Measurements from ENCODE around the gene PER1.
"Not testable (repeated sequence)": the region's sequence is repeated elsewhere in the genome, so short reads cannot be mapped to it uniquely, and the experiment has no call there.

Gene PER1

GRCh38 chr17:8152112-8152775, at the start of gene PER1:
TSS of gene PER1 (minus strand) at chr17:8152404. CDS start at chr17:8150706, 1,698 bp downstream.
- FAIRE-seq = no peak

GRCh38 chr17:8192070-8192815, 40.0 kb upstream of the PER1 start:
- FAIRE-seq = peak; percentile 85

GRCh38 chr17:8190506-8190905, 38.3 kb upstream of the PER1 start:
- no peak for FAIRE-seq

GRCh38 chr17:8189711-8190477, 37.7 kb upstream of the PER1 start, which contains the start of gene BORCS6:
TSS of gene BORCS6 (minus strand) at chr17:8190180. CDS start at chr17:8190140, 40 bp downstream.
- FAIRE-seq = peak; percentile 91

- FAIRE-seq = no peak
Measured at GRCh38 chr17:8189041-8189710, 37.0 kb upstream of the PER1 start.

GRCh38 chr17:8188263-8188839, 36.1 kb upstream of the PER1 start:
- FAIRE-seq = no peak

- FAIRE-seq = peak; percentile 95
Measured at GRCh38 chr17:8187517-8188262, 35.5 kb upstream of the PER1 start.

- peak; percentile 82 for FAIRE-seq
Measured at GRCh38 chr17:8186787-8187516, 34.7 kb upstream of the PER1 start.

- no peak for FAIRE-seq
Measured at GRCh38 chr17:8186446-8186786, 34.2 kb upstream of the PER1 start.

- FAIRE-seq = no peak
Measured at GRCh38 chr17:8185582-8186445, 33.6 kb upstream of the PER1 start.

GRCh38 chr17:8176998-8177731, 25.0 kb upstream of the PER1 start:
- no peak for FAIRE-seq

- FAIRE-seq = no peak
Measured at GRCh38 chr17:8176197-8176940, 24.2 kb upstream of the PER1 start, which contains the start of gene TMEM107. TSS of gene TMEM107 (minus strand) at chr17:8176380. CDS start at chr17:8176286, 94 bp downstream.

GRCh38 chr17:8175795-8176196, 23.6 kb upstream of the PER1 start:
- FAIRE-seq = no peak

GRCh38 chr17:8173871-8174322, 21.7 kb upstream of the PER1 start:
- FAIRE-seq = no peak

- peak; percentile 92 for FAIRE-seq
Measured at GRCh38 chr17:8173056-8173870, 21.1 kb upstream of the PER1 start.

GRCh38 chr17:8170186-8170585, 18.0 kb upstream of the PER1 start:
- not testable (repeated sequence) for FAIRE-seq

- no peak for FAIRE-seq
Measured at GRCh38 chr17:8167526-8167925, 15.3 kb upstream of the PER1 start.

Data from endometrium (tissue), 2 donors.